WTC11 (cell line): ENCODE results near the gene DDX55. TPM values are rescaled to one million over a fixed set of nuclear protein-coding genes. Genes with fewer than 3 reads are reported as not detected.

ENCODE experiments used
- ATAC-seq: fragments of 200-7000 bp; cut with Tn5 transposase; 2 replicates; pipeline ENCODE4 v1.10.0; 2021; ENCODE audit warnings: mild to moderate bottlenecking, moderate library complexity
- CTCF ChIA-PET: fragments of 300-600 bp; sonication (Branson Sonifier 250); formaldehyde crosslinking; loops from one replicate; lab custom pipeline; 2021; ENCODE audit warnings: antibody characterized with exemption; lab: Charles Lee
- POLR2A ChIA-PET: fragments of 350-600 bp; sonication (Branson Sonifier 250); formaldehyde crosslinking; loops from one replicate; lab custom pipeline; 2021; ENCODE audit warnings: antibody characterized with exemption; lab: Charles Lee
- DNase-seq: peaks from one replicate; pipeline ENCODE4 v3.0.0; 2021; ENCODE audit warnings: low spot score
- H3K27ac Mint-ChIP-seq: 2 replicates; pipeline ENCODE4 v1.8.0; 2021; ENCODE audit warnings: mixed read lengths
- H3K27me3 Mint-ChIP-seq: 2 replicates; pipeline ENCODE4 v1.8.0; 2021; ENCODE audit warnings: low read depth, mild to moderate bottlenecking, moderate library complexity, mixed read lengths
- H3K36me3 Mint-ChIP-seq: 2 replicates; pipeline ENCODE4 v1.8.0; 2021; ENCODE audit warnings: mixed read lengths
- H3K4me1 Mint-ChIP-seq: 2 replicates; pipeline ENCODE4 v1.8.0; 2022; ENCODE audit warnings: mixed read lengths
- H3K4me3 Mint-ChIP-seq: 2 replicates; pipeline ENCODE4 v1.8.0; 2021; ENCODE audit warnings: mild to moderate bottlenecking, moderate library complexity, mixed read lengths
- H3K9me3 Mint-ChIP-seq: 2 replicates; pipeline ENCODE4 v1.8.0; 2021; ENCODE audit warnings: mixed read lengths
- CREM ChIP-seq: sonication (generic); formaldehyde crosslinking; IDR thresholded peaks from 2 replicates; pipeline ENCODE4 v1.8.1; 2022; ENCODE audit warnings: mild to moderate bottlenecking, missing genetic modification reagents, moderate library complexity
- ELF4 ChIP-seq: sonication (generic); formaldehyde crosslinking; IDR thresholded peaks from 2 replicates; pipeline ENCODE4 v1.8.1; 2022; ENCODE audit warnings: low read depth, mild to moderate bottlenecking, moderate library complexity, missing genetic modification reagents
- ESRRA ChIP-seq: sonication (generic); formaldehyde crosslinking; IDR thresholded peaks from 2 replicates; pipeline ENCODE4 v1.8.1; 2022; ENCODE audit warnings: mild to moderate bottlenecking, missing genetic modification reagents, borderline replicate concordance
- FOXP1 ChIP-seq: sonication (generic); formaldehyde crosslinking; IDR thresholded peaks from 2 replicates; pipeline ENCODE4 v1.8.0; 2022; ENCODE audit warnings: missing genetic modification reagents, mild to moderate bottlenecking, moderate library complexity, borderline replicate concordance
- GABPB1 ChIP-seq: sonication (generic); formaldehyde crosslinking; IDR thresholded peaks from 2 replicates; pipeline ENCODE4 v1.8.1; 2023; ENCODE audit warnings: mild to moderate bottlenecking, missing genetic modification reagents
- NR2C2 ChIP-seq: sonication (generic); formaldehyde crosslinking; IDR thresholded peaks from 2 replicates; pipeline ENCODE4 v1.8.0; 2022; ENCODE audit warnings: mild to moderate bottlenecking, missing genetic modification reagents
- NR3C1 ChIP-seq: sonication (generic); formaldehyde crosslinking; conservative IDR thresholded peaks from 2 replicates; pipeline ENCODE4 v1.8.1; 2023; ENCODE audit warnings: low read depth, mild to moderate bottlenecking, missing genetic modification reagents
- OVOL2 ChIP-seq: fragments of 250-450 bp; sonication (Bioruptor Pico); IDR thresholded peaks from 2 replicates; pipeline ENCODE4 v1.9.0; 2021; ENCODE audit warnings: mild to moderate bottlenecking, borderline replicate concordance
- SMAD3 ChIP-seq: sonication (generic); formaldehyde crosslinking; IDR thresholded peaks from 2 replicates; pipeline ENCODE4 v1.8.0; 2022; ENCODE audit warnings: missing genetic modification reagents, mild to moderate bottlenecking, borderline replicate concordance
- SOX15 ChIP-seq: fragments of 250-450 bp; sonication (Bioruptor Pico); IDR thresholded peaks from 2 replicates; pipeline ENCODE4 v1.9.0; 2021; ENCODE audit warnings: mild to moderate bottlenecking
- TEAD1 ChIP-seq: sonication (generic); formaldehyde crosslinking; IDR thresholded peaks from 2 replicates; pipeline ENCODE4 v1.8.0; 2022; ENCODE audit warnings: mild to moderate bottlenecking, missing genetic modification reagents
- TP53 ChIP-seq: sonication (generic); formaldehyde crosslinking; IDR thresholded peaks from 2 replicates; pipeline ENCODE4 v1.8.1; 2023; ENCODE audit warnings: mild to moderate bottlenecking, missing genetic modification reagents
- USF2 ChIP-seq: sonication (generic); formaldehyde crosslinking; IDR thresholded peaks from 2 replicates; pipeline ENCODE4 v1.8.1; 2023; ENCODE audit warnings: mild to moderate bottlenecking, missing genetic modification reagents, moderate library complexity
- ZNF232 ChIP-seq: sonication (generic); formaldehyde crosslinking; IDR thresholded peaks from 2 replicates; pipeline ENCODE4 v1.8.0; 2022; ENCODE audit warnings: mild to moderate bottlenecking, missing genetic modification reagents
- ZNF263 ChIP-seq: sonication (generic); formaldehyde crosslinking; IDR thresholded peaks from 2 replicates; pipeline ENCODE4 v1.8.1; 2022; ENCODE audit warnings: low read depth, mild to moderate bottlenecking, moderate library complexity, missing genetic modification reagents
- ZNF281 ChIP-seq: sonication (generic); formaldehyde crosslinking; IDR thresholded peaks from 2 replicates; pipeline ENCODE4 v1.8.0; 2023; ENCODE audit warnings: mild to moderate bottlenecking, missing genetic modification reagents
- total RNA-seq: library from RNA; stranded (reverse); gene quantifications from 3 replicates; pipeline ENCODE4 v1.2.3, GENCODE V29; 2021
- TF ChIP-seq, protein P1 (sequence below): fragments of 250-450 bp; sonication (Bioruptor Pico); IDR thresholded peaks from 2 replicates; pipeline ENCODE4 v1.9.0; 2021; ENCODE audit warnings: mild to moderate bottlenecking, borderline replicate concordance
- TF ChIP-seq, protein P2 (sequence below): fragments of 250-450 bp; sonication (Bioruptor Pico); IDR thresholded peaks from 2 replicates; pipeline ENCODE4 v2.1.2; 2022; ENCODE audit warnings: mild to moderate bottlenecking, moderate library complexity
- TF ChIP-seq, protein P3 (sequence below): fragments of 250-450 bp; sonication (Bioruptor Pico); IDR thresholded peaks from 2 replicates; pipeline ENCODE4 v1.9.0; 2021; ENCODE audit warnings: moderate library complexity, mild to moderate bottlenecking, inconsistent platforms, borderline replicate concordance
- TF ChIP-seq, protein P4 (sequence below): sonication (generic); formaldehyde crosslinking; IDR thresholded peaks from 2 replicates; pipeline ENCODE4 v1.8.0; 2022; ENCODE audit warnings: mild to moderate bottlenecking, missing genetic modification reagents

The DDX55 gene
- total RNA-seq, 1 experiment from 2014 or later: 44.2 TPM

GRCh38 chr12:123595729-123596128 lies 6.2 kb upstream of the DDX55 start:
- 0 out of 2 replicates have a peak, but pooled peaks cover under 1% of the 10 kb centered on the region for H3K4me1 Mint-ChIP-seq
- no peak for DNase-seq
- H3K27me3 Mint-ChIP-seq: no peaks in the 10 kb centered on the region
- no peaks in the 10 kb centered on the region for H3K9me3 Mint-ChIP-seq
- ATAC-seq: no peak
- TF ChIP-seq GABPB1 (CRISPR knock-in tag) (peak; percentile 43; the same call in 1 of the 2 replicates), ELF4 (no peak)
- TF ChIP-seq, all 79 proteins: peak for 1
- POLR2A ChIA-PET: no interaction called here
- CTCF ChIA-PET: no interaction called here
- Mint-ChIP-seq H3K27ac (no peak overlapping the region), H3K36me3 (peaks cover 52% of the 10 kb centered on the region), H3K4me3 (no peak overlapping the region)

DNA sequence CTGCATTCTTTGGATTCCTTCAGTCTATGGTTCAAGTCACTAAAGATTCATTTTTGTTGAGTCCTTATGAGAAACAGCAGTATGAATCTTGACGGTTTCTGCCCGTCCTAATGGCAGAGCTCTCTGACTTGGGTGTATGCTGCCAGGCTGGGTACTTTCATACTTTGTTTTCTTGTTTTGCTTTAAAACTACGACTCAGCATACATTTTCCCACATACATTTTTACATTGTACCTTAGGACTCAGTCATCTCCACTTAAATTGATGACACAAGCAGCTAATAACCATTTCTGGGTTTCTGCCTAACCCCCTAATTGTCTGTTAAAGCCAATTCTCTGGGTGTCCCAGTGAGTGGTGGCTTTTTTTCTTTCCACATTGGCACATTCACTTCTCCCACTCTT lies 4.8 kb upstream of the DDX55 start:
- no peak for ATAC-seq
- Mint-ChIP-seq H3K9me3 (no peaks in the 10 kb centered on the region), H3K4me3 (no peak overlapping the region), H3K27me3 (no peaks in the 10 kb centered on the region), H3K4me1 (0 out of 2 replicates have a peak, but pooled peaks cover 3% of the 10 kb centered on the region)
- ChIA-PET POLR2A (no interaction called here), CTCF (no interaction called here)
- no peak for DNase-seq
- TF ChIP-seq ZNF281 (CRISPR knock-in tag) (no peak), OVOL2 (CRISPR knock-in tag) (no peak), ESRRA (CRISPR knock-in tag) (no peak)
- TF ChIP-seq, protein P1, sequence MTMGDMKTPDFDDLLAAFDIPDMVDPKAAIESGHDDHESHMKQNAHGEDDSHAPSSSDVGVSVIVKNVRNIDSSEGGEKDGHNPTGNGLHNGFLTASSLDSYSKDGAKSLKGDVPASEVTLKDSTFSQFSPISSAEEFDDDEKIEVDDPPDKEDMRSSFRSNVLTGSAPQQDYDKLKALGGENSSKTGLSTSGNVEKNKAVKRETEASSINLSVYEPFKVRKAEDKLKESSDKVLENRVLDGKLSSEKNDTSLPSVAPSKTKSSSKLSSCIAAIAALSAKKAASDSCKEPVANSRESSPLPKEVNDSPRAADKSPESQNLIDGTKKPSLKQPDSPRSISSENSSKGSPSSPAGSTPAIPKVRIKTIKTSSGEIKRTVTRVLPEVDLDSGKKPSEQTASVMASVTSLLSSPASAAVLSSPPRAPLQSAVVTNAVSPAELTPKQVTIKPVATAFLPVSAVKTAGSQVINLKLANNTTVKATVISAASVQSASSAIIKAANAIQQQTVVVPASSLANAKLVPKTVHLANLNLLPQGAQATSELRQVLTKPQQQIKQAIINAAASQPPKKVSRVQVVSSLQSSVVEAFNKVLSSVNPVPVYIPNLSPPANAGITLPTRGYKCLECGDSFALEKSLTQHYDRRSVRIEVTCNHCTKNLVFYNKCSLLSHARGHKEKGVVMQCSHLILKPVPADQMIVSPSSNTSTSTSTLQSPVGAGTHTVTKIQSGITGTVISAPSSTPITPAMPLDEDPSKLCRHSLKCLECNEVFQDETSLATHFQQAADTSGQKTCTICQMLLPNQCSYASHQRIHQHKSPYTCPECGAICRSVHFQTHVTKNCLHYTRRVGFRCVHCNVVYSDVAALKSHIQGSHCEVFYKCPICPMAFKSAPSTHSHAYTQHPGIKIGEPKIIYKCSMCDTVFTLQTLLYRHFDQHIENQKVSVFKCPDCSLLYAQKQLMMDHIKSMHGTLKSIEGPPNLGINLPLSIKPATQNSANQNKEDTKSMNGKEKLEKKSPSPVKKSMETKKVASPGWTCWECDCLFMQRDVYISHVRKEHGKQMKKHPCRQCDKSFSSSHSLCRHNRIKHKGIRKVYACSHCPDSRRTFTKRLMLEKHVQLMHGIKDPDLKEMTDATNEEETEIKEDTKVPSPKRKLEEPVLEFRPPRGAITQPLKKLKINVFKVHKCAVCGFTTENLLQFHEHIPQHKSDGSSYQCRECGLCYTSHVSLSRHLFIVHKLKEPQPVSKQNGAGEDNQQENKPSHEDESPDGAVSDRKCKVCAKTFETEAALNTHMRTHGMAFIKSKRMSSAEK: no peak
- TF ChIP-seq, all 79 proteins: peak for 0
- Mint-ChIP-seq H3K27ac (no peak overlapping the region), H3K36me3 (peaks cover 40% of the 10 kb centered on the region)

DNA sequence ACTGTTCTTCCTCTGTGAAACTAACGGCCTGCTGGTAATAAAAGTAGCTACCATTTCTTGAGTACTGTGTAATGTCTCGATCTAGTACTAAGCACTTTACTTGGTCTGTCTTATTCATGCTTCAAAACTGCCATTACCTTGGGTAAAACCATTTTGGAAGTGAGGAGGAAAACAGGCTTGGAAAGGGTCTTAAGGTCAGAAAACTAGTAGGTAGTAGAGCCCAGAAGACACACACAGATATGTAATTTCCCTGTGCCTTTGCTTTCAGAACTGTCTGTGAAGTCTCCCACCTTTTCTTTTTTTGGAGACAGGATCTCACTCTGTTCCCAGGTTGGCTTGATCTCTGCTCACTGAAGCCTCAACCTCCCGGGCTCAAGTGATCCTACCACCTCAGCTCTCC lies 3.4 kb upstream of the DDX55 start:
- H3K36me3 Mint-ChIP-seq: peaks cover 37% of the 10 kb centered on the region
- no peak for DNase-seq
- no peak for ATAC-seq
- no peaks in the 10 kb centered on the region for H3K9me3 Mint-ChIP-seq
- ChIA-PET POLR2A (interaction anchor here (0.6 kb wide), 1 partner anchor 1121 kb away, joined by 3 read pairs; no protein-coding TSS in a partner anchor), CTCF (no interaction called here)
- peaks cover 11% of the 10 kb centered on the region for H3K4me1 Mint-ChIP-seq
- no peaks in the 10 kb centered on the region for H3K27me3 Mint-ChIP-seq
- no peak overlapping the region for H3K4me3 Mint-ChIP-seq
- H3K27ac Mint-ChIP-seq: no peak overlapping the region
- TF ChIP-seq SMAD3 (no peak), TP53 (no peak), NR3C1 (no peak), NR2C2 (CRISPR knock-in tag) (no peak), SOX15 (CRISPR knock-in tag) (no peak), FOXP1 (CRISPR knock-in tag) (no peak), USF2 (CRISPR knock-in tag) (no peak), TEAD1 (CRISPR knock-in tag) (no peak), ZNF263 (no peak), ZNF232 (CRISPR knock-in tag) (no peak), CREM (CRISPR knock-in tag) (no peak), ELF4 (no peak)
- TF ChIP-seq, protein P2, sequence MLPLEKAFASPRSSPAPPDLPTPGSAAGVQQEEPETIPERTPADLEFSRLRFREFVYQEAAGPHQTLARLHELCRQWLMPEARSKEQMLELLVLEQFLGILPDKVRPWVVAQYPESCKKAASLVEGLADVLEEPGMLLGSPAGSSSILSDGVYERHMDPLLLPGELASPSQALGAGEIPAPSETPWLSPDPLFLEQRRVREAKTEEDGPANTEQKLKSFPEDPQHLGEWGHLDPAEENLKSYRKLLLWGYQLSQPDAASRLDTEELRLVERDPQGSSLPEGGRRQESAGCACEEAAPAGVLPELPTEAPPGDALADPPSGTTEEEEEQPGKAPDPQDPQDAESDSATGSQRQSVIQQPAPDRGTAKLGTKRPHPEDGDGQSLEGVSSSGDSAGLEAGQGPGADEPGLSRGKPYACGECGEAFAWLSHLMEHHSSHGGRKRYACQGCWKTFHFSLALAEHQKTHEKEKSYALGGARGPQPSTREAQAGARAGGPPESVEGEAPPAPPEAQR (CRISPR knock-in tag): no peak
- TF ChIP-seq, protein P3, sequence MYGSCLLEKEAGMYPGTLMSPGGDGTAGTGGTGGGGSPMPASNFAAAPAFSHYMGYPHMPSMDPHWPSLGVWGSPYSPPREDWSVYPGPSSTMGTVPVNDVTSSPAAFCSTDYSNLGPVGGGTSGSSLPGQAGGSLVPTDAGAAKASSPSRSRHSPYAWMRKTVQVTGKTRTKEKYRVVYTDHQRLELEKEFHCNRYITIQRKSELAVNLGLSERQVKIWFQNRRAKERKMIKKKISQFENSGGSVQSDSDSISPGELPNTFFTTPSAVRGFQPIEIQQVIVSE: no peak
- TF ChIP-seq, protein P4, sequence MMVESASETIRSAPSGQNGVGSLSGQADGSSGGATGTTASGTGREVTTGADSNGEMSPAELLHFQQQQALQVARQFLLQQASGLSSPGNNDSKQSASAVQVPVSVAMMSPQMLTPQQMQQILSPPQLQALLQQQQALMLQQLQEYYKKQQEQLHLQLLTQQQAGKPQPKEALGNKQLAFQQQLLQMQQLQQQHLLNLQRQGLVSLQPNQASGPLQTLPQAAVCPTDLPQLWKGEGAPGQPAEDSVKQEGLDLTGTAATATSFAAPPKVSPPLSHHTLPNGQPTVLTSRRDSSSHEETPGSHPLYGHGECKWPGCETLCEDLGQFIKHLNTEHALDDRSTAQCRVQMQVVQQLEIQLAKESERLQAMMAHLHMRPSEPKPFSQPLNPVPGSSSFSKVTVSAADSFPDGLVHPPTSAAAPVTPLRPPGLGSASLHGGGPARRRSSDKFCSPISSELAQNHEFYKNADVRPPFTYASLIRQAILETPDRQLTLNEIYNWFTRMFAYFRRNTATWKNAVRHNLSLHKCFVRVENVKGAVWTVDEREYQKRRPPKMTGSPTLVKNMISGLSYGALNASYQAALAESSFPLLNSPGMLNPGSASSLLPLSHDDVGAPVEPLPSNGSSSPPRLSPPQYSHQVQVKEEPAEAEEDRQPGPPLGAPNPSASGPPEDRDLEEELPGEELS: no peak
